Liver (tissue), 9 donors: Measurements from ENCODE around the gene GALNT10. TPM values are rescaled to one million over a fixed set of nuclear protein-coding genes. Genes with fewer than 3 reads are reported as not detected.
A peak's percentile ranks its signal among the peaks of the same experiment; 100 is the strongest.

Source experiments
- DNase-seq: peaks from one replicate; pipeline ENCODE4 v3.0.0-alpha.2; 2017; ENCODE audit warnings: low spot score
- H3K27ac ChIP-seq, 2 donors: one replicate each; pipeline ENCODE4 v1.7.0; 2013; ENCODE audit warnings: inconsistent platforms in 2 of 2, low read length in 2 of 2, control low read depth in 1 of 2, low read depth in 1 of 2, mild to moderate bottlenecking in 1 of 2
- H3K27me3 ChIP-seq, 4 donors: one replicate each; pipeline versions ENCODE4 v1.6.1 to v1.7.0; 2013; ENCODE audit warnings: low read length in 3 of 4, inconsistent platforms in 1 of 4, mild to moderate bottlenecking in 1 of 4, moderate library complexity in 1 of 4; ENCODE audit not compliant: control insufficient read depth in 4 of 4, insufficient read depth in 4 of 4
- H3K36me3 ChIP-seq, 4 donors: one replicate each; pipeline versions ENCODE4 v1.6.1 to v1.7.0; 2013; ENCODE audit warnings: low read length in 3 of 4, mild to moderate bottlenecking in 3 of 4, low read depth in 1 of 4, moderate library complexity in 1 of 4; ENCODE audit not compliant: control insufficient read depth in 4 of 4, insufficient read depth in 3 of 4
- H3K4me1 ChIP-seq, 4 donors: one replicate each; pipeline versions ENCODE4 v1.6.1 to v1.7.0; 2013; ENCODE audit warnings: low read length in 3 of 4, mild to moderate bottlenecking in 3 of 4, moderate library complexity in 1 of 4; ENCODE audit not compliant: control insufficient read depth in 4 of 4, insufficient read depth in 4 of 4
- H3K4me3 ChIP-seq, 3 donors: one replicate each; pipeline versions ENCODE4 v1.6.1 to v1.7.0; 2013; ENCODE audit warnings: low read length in 3 of 3, control low read depth in 1 of 3, low read depth in 1 of 3, mild to moderate bottlenecking in 1 of 3
- H3K9ac ChIP-seq, 2 donors: one replicate each; pipeline ENCODE4 v1.7.0; 2013; ENCODE audit warnings: low read length in 2 of 2, mild to moderate bottlenecking in 2 of 2, moderate library complexity in 2 of 2, control low read depth in 1 of 2, low read depth in 1 of 2
- H3K9me3 ChIP-seq, 4 donors: one replicate each; pipeline versions ENCODE4 v1.6.1 to v1.7.0; 2013; ENCODE audit warnings: low read length in 3 of 4; ENCODE audit not compliant: control insufficient read depth in 4 of 4
- ATF3 ChIP-seq: IDR thresholded peaks from 2 replicates; pipeline ENCODE4 v1.6.1; 2016; ENCODE audit warnings: antibody characterized with exemption
- CTCF ChIP-seq: fragments of 150-350 bp; IDR thresholded peaks from 2 replicates; pipeline ENCODE4 v1.5.1; 2017; ENCODE audit warnings: improper control_type of control experiment, low read depth, low read length; ENCODE audit not compliant: missing input control
- EGR1 ChIP-seq, 2 donors: IDR thresholded peaks; 2 replicates each; pipeline ENCODE4 v1.6.1; 2016 to 2018; ENCODE audit warnings: antibody characterized with exemption in 2 of 2, low read depth in 2 of 2
- FOXA1 ChIP-seq: IDR thresholded peaks from 2 replicates; pipeline ENCODE4 v1.6.1; 2016; ENCODE audit warnings: antibody characterized with exemption
- FOXA2 ChIP-seq: IDR thresholded peaks from 2 replicates; pipeline ENCODE4 v1.6.1; 2016; ENCODE audit warnings: antibody characterized with exemption
- GABPA ChIP-seq, 2 donors: IDR thresholded peaks in 1 of 2; conservative IDR thresholded peaks in 1 of 2; 2 replicates each; pipeline ENCODE4 v1.6.1; 2016; ENCODE audit warnings: antibody characterized with exemption in 2 of 2, mild to moderate bottlenecking in 1 of 2, moderate library complexity in 1 of 2
- HNF4A ChIP-seq, 2 donors: conservative IDR thresholded peaks; 2 replicates each; pipeline ENCODE4 v1.6.1; 2016; ENCODE audit warnings: antibody characterized with exemption in 2 of 2, mild to moderate bottlenecking in 2 of 2
- HNF4G ChIP-seq: IDR thresholded peaks from 2 replicates; pipeline ENCODE4 v1.6.1; 2016; ENCODE audit warnings: antibody characterized with exemption
- JUND ChIP-seq, 2 donors: IDR thresholded peaks; 2 replicates each; pipeline ENCODE4 v1.6.1; 2016; ENCODE audit warnings: antibody characterized with exemption in 2 of 2
- MAX ChIP-seq: IDR thresholded peaks from 2 replicates; pipeline ENCODE4 v1.6.1; 2016; ENCODE audit warnings: antibody characterized with exemption
- NR2F2 ChIP-seq: IDR thresholded peaks from 2 replicates; pipeline ENCODE4 v1.6.1; 2016; ENCODE audit warnings: antibody characterized with exemption
- RAD21 ChIP-seq, 2 donors: IDR thresholded peaks; 2 replicates each; pipeline ENCODE4 v1.6.1; 2016; ENCODE audit warnings: antibody characterized with exemption in 2 of 2, mild to moderate bottlenecking in 2 of 2
- REST ChIP-seq: IDR thresholded peaks from 2 replicates; pipeline ENCODE4 v1.6.1; 2016; ENCODE audit warnings: antibody characterized with exemption, mild to moderate bottlenecking
- RXRA ChIP-seq, 2 donors: IDR thresholded peaks; 2 replicates each; pipeline ENCODE4 v1.6.1; 2017 to 2018; ENCODE audit warnings: antibody characterized with exemption in 2 of 2, mild to moderate bottlenecking in 1 of 2
- SP1 ChIP-seq: IDR thresholded peaks from 2 replicates; pipeline ENCODE4 v1.6.1; 2018; ENCODE audit warnings: antibody characterized with exemption, mild to moderate bottlenecking
- TAF1 ChIP-seq: conservative IDR thresholded peaks from 2 replicates; pipeline ENCODE4 v1.6.1; 2016; ENCODE audit warnings: antibody characterized with exemption, mild to moderate bottlenecking
- YY1 ChIP-seq: IDR thresholded peaks from 2 replicates; pipeline ENCODE4 v1.6.1; 2016; ENCODE audit warnings: antibody characterized with exemption, mild to moderate bottlenecking
- WGBS: extraction: QIAGEN DNeasy Blood & Tissue Kit; methylation state at CpG from one replicate; pipeline ENCODE4 v1.1.7; 2013; 5-methylcytosine and 5-hydroxymethylcytosine counted together
- polyA plus RNA-seq, 2 donors: library from polyadenylated mRNA; stranded (reverse) in 1 of 2; unstranded in 1 of 2; fragments of 200-250 nt in 1 of 2; fragments of >200 nt in 1 of 2; fragmentation: Nextera tagmentation in 1 of 2; extraction: Ambion mirVana in 1 of 2; gene quantifications; one replicate each; pipeline versions ENCODE4 v1.2.1 to v1.2.3, GENCODE V29; 2013 to 2015
- total RNA-seq, 2 donors: library from RNA; depleted of rRNA; stranded (reverse); fragments of >200 nt; gene quantifications; one replicate each; pipeline ENCODE4 v1.2.3, GENCODE V29; 2014
- donor health status: healthy.
- donor health status: healthy.
- donor health status: healthy.
- donor health status: healthy.
- donor health status: healthy.

GALNT10 gene
- total and polyA plus RNA-seq, 4 donors = 1.1 to 17.8 (median 5.3) TPM

- TF ChIP-seq HNF4G (no peak), CTCF (no peak), RAD21 (IDR thresholded peaks at IDR 0.05) (no peak), NR2F2 (no peak)
Observed at GRCh38 chr5:154466671-154467070, 276.1 kb downstream of the GALNT10 start (continued).

- H3K4me3 ChIP-seq = no peak overlapping the region
- DNase-seq = peak; percentile 89
- WGBS = 41% methylated on average over 18 of the region's 18 CpGs
- H3K36me3 ChIP-seq = no peaks in the 10 kb centered on the region
- H3K27ac ChIP-seq = no peak overlapping the region
- H3K27me3 ChIP-seq = peaks cover 0 to 17% (median 5%) of the 10 kb centered on the region in 4 donors
- no peak overlapping the region for H3K9ac ChIP-seq
- H3K9me3 ChIP-seq = no peaks in the 10 kb centered on the region
- TF ChIP-seq FOXA1 (no peak), CTCF (peak; percentile 79), GABPA (IDR thresholded peaks at IDR 0.05 in 1 of 2, conservative IDR thresholded peaks at IDR 0.05 in 1 of 2) (no peak), YY1 (no peak), SP1 (no peak), TAF1 (no peak), NR2F2 (no peak), RXRA (IDR thresholded peaks at IDR 0.05) (no peak), RAD21 (IDR thresholded peaks at IDR 0.05) (peak; percentile 81 to 90)
- H3K4me1 ChIP-seq = no peaks in the 10 kb centered on the region
Observed at GRCh38 chr5:154467655-154468354, 277.3 kb downstream of the GALNT10 start.

GRCh38 chr5:154470137-154470536 lies 279.6 kb downstream of the GALNT10 start:
- Histone ChIP-seq H3K4me1 (peaks cover 3 to 14% (median 9%) of the 10 kb centered on the region in 4 donors), H3K27ac (no peak overlapping the region), H3K9ac (no peak overlapping the region), H3K27me3 (peaks cover 0 to 28% (median 12%) of the 10 kb centered on the region in 4 donors), H3K9me3 (no peaks in the 10 kb centered on the region), H3K4me3 (no peak overlapping the region), H3K36me3 (no peaks in the 10 kb centered on the region)
- DNase-seq = no peak
- WGBS = 42% methylated on average over 2 of the region's 2 CpGs
- TF ChIP-seq REST (no peak), NR2F2 (no peak), FOXA2 (no peak), YY1 (no peak), FOXA1 (no peak), ATF3 (no peak), JUND (IDR thresholded peaks at IDR 0.05) (no peak), TAF1 (no peak), CTCF (no peak), HNF4G (no peak), RAD21 (IDR thresholded peaks at IDR 0.05) (no peak), EGR1 (IDR thresholded peaks at IDR 0.05; ENCODE audit: low read depth in 2 of 2) (no peak), HNF4A (conservative IDR thresholded peaks at IDR 0.05) (no peak), RXRA (IDR thresholded peaks at IDR 0.05) (no peak), SP1 (no peak), MAX (no peak), GABPA (IDR thresholded peaks at IDR 0.05 in 1 of 2, conservative IDR thresholded peaks at IDR 0.05 in 1 of 2) (no peak)
